Inferior parietal cortex (tissue), 1 donor: ENCODE data around the gene RARB.
A peak's percentile ranks its signal among the peaks of the same experiment; 100 is the strongest.

Experiments used
- DNase-seq: peaks from one replicate; pipeline ENCODE4 v3.0.0-alpha.2; 2016; ENCODE audit errors: extremely low spot score

The RARB gene

GRCh38 chr3:25448750-25449692, 21.0 kb downstream of the RARB start:
- DNase-seq = no peak

- no peak for DNase-seq
Measured at GRCh38 chr3:25449857-25450256, 21.8 kb downstream of the RARB start.

- DNase-seq = no peak
Measured at GRCh38 chr3:25452192-25452591, 24.1 kb downstream of the RARB start.

DNA sequence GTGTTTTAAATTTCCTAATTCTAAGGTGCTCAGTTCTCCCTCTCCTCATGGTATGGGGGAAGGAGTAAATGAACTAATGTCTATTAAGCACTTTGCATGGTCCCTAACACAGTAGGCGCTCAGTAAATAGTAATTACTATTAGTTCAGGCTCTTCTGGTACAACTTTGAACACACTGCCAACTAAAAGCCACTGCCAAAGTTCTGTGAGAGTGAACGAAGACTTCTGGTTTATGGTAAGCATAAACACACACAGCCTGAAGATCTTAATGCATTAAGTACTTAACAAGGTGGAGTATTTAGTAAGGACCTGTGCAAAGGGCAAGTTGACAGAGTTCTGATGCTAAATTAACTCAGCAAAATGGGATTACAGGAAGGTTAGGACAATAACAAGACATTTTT, 24.7 kb downstream of the RARB start:
- DNase-seq = no peak

GRCh38 chr3:25453619-25454004, 25.5 kb downstream of the RARB start:
- no peak for DNase-seq

- DNase-seq = no peak
Measured at GRCh38 chr3:25454005-25454927, 26.2 kb downstream of the RARB start.

DNA sequence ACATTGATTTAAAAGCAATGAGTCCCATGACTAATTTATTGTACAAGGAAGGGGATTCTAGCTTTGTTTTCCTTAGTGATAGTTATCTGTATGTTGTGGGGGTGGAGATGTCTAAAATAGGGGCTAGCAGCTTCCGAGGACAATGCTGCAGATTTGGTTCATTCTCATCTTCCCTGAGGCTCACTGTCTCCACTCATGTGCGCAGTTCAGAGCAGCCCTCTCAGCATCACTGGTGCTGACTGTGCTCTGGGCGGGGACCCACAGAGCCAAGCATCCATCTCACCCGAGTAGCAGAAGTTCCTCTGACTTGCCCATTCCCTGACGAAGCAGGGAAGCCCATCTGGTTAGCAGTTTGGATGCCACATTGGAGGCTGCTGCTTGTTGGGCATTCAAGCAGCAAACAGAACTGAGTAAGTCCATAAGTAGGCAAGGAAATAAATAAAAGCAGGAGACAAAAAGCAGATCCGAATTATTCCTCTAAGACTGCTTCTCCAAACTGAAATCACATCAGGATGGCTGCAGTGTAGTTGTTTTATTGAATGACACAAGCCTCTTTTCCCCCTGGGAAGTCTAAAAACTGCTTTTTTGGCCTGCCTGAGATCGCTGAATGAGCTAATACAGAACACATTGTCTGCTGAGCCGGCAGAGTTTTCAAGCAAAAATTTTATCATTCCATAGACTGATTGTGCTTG, 27.5 kb downstream of the RARB start:
- no peak for DNase-seq

DNA sequence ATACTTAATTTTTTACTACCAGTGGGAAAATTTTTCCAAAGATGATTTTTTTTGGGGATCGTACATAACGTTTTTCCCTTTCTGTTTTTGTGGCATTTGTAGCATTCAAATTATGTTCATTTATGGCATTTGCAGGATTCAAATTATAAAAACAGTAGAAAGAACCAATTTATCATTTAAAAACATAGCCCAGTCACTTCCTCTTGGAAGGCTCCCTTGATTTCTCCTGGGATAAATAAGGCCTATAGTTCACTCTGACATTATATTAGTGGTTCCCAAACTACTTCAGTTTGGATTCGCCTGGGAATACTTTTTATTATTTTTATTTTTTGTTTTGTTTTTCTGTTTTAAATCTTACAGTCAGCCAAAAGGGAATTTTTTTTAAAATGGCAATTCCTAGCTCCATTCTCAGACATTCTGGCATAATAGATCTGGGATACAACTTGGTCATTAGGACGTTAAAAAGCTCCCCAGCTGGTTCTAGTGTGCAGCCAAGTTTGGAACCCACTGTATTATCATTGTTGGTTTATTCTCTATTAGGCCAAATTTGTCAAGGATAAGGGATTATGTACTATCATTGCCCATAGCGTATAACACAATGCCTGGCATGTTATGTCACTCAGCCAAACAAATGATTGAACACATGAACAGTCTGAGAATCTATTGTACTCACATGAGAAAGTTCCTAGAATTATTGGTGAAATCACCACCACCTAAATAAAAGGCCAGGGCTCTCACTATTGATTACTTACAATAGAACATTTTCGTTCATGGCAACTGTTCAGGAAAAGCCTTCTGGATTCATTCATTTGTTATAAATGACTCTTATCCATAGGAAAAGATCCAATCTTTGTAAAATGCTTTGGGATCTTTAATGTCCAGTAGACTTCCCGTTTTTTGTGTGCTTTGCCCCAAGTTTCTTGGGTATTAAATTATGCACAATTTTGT, 28.9 kb downstream of the RARB start:
- DNase-seq = no peak

- no peak for DNase-seq
Measured at GRCh38 chr3:25457671-25458419, 29.8 kb downstream of the RARB start.

GRCh38 chr3:25458420-25458814, 30.4 kb downstream of the RARB start:
- no peak for DNase-seq

- DNase-seq = no peak
Measured at GRCh38 chr3:25460751-25461150, 32.7 kb downstream of the RARB start.

GRCh38 chr3:25461946-25462345, 33.9 kb downstream of the RARB start:
- no peak for DNase-seq

- DNase-seq = no peak
Measured at GRCh38 chr3:25462495-25462894, 34.4 kb downstream of the RARB start.

DNA sequence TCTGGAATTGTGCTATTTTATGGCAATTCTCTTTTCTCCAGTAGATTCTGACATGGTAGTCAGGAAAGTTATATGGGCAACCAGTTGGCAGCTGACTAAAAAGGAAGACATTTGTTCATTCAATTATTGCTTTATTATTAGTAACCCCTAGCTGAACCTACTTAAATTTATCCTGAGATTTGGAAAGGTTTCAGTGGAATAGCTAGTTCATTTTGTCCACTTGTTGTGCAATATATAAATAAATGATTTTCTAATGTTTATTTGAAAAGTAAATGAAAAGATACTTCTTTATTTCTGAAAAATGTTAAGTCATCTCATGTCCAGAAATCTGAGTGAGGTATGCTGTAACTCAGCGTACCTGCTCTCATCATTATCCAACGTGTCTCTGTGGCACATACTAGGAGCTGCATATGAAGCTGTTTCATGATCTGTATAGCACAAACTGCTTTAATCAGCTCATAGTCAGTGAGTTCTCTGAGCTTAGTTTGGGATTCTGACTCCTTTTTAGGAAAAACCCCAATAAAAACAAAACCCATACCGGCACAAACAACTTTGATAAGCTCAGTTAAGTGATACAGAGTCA, 35.9 kb downstream of the RARB start:
- DNase-seq = no peak

- DNase-seq = no peak
Measured at GRCh38 chr3:25465266-25465860, 37.3 kb downstream of the RARB start.

GRCh38 chr3:25468866-25469319, 40.8 kb downstream of the RARB start:
- DNase-seq = peak; percentile 62

DNA sequence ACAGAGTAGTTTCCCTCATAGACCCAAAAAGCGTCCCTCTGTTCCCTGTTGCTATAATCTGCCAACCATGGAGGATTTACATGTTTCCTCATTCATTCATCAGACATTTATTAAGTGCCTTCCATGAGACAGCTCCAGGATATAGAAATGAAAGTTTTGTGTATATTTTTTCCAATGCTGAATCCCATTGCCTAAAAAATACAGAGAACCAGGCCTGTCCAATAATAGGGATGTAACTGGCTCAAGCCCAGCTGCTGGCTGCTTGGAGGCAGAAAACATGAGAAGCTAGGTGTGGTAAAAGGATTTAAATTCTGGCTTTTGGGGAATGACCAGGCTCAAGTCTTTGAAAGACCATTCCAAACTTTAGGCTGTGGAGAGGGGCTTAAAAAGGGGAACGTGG, 41.5 kb downstream of the RARB start:
- no peak for DNase-seq

GRCh38 chr3:25471081-25471768, 43.2 kb downstream of the RARB start:
- no peak for DNase-seq

DNA sequence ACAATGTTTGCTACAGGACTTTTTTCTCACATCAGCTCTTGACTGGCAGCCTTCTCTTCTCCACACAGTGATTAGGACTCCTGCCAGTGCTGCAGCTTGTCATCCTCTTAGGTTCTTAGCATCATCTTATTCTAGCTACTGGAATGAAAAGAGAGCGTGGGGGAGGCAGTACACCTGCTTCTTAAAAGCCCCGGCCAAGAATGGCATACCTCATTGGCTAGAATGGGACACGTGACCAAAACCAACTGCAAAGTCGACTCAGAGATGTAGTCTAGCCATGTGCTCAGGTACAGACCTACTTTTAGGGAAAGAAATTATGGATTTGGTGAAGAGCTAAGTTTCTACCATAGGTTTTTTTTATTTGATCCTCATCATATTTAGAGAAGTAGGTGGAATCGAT, 44.1 kb downstream of the RARB start:
- DNase-seq = peak; percentile 49
